HepG2 (cell line): ENCODE measurements around the gene CCDC33. TPM values are rescaled to one million over a fixed set of nuclear protein-coding genes. Genes with fewer than 3 reads are reported as not detected.

Experiments
- ATAC-seq: fragments of 200-7000 bp; cut with Tn5 transposase; 3 replicates; pipeline ENCODE4 v1.9.1; 2020; ENCODE audit warnings: mild to moderate bottlenecking, moderate library complexity
- BruUV-seq: library from RNA; stranded (reverse); fragments of 400-500 nt; replicated peaks from 2 replicates; lab custom pipeline; 2021; lab: Mats Ljungman, UMichigan
- CTCF ChIA-PET: fragments of 300-600 bp; formaldehyde crosslinking; extraction: SDS; loops from one replicate; lab custom pipeline; 2021; ENCODE audit warnings: low total read pairs, inconsistent platforms, low intra/inter-chr PET ratio; lab: Yijun Ruan, JAX
- POLR2A ChIA-PET: fragments of 350-600 bp; sonication (Branson Sonifier 250); formaldehyde crosslinking; loops from one replicate; lab custom pipeline; 2020; ENCODE audit warnings: antibody characterized with exemption, inconsistent platforms; lab: Yijun Ruan, JAX
- DNase-seq: peaks from one replicate; pipeline ENCODE4 v3.0.0-alpha.2; 2015; ENCODE audit warnings: low spot score
- FAIRE-seq: peaks from 3 replicates; lab custom pipeline; 2011; peaks lifted over from hg19 to GRCh38; lab: Jason Lieb, UNC
- H2AFZ ChIP-seq: one replicate; pipeline ENCODE4 v1.6.1; 2011; ENCODE audit warnings: low read length, inconsistent platforms
- H3K27ac ChIP-seq: fragments of 300-600 bp; 3 replicates; pipeline ENCODE4 v1.8.0; 2011; ENCODE audit warnings: mixed run types, mild to moderate bottlenecking, mixed read lengths, low read length, inconsistent platforms; ENCODE audit not compliant: insufficient read depth; ENCODE audit errors: extremely low read length
- H3K27me3 ChIP-seq, 2 experiments: fragments of 200-600 bp in 1 of 2; 2 replicates in 1 of 2; 3 replicates in 1 of 2; pipeline versions ENCODE4 v1.6.0 to v1.8.0; 2011; ENCODE audit warnings: low read length in 2 of 2, mild to moderate bottlenecking in 2 of 2, moderate library complexity in 2 of 2, inconsistent platforms in 1 of 2; ENCODE audit not compliant: insufficient read depth in 2 of 2, control insufficient read depth in 1 of 2
- H3K36me3 ChIP-seq, 2 experiments: fragments of 200-600 bp in 1 of 2; replicated peaks in 1 of 2; 2 replicates in 1 of 2; 3 replicates in 1 of 2; pipeline versions ENCODE4 v1.5.1 to v1.8.0; 2011; ENCODE audit warnings: low read length in 2 of 2, inconsistent platforms in 1 of 2; ENCODE audit not compliant: insufficient read depth in 2 of 2, control insufficient read depth in 1 of 2
- H3K4me1 ChIP-seq: 2 replicates; pipeline ENCODE4 v1.5.1; 2012; ENCODE audit warnings: low read length, inconsistent platforms; ENCODE audit not compliant: insufficient read depth
- H3K4me2 ChIP-seq: 2 replicates; pipeline ENCODE4 v1.6.0; 2011; ENCODE audit warnings: low read depth, low read length, inconsistent platforms
- H3K4me3 ChIP-seq, 3 experiments: fragments of 200-600 bp in 1 of 3; sonication (generic), shearing (Covaris generic) in 1 of 3; replicated peaks in 1 of 3; 2 replicates each; pipeline ENCODE4 v1.5.1; 2011 to 2016; ENCODE audit warnings: low read length in 3 of 3, inconsistent platforms in 2 of 3, low read depth in 2 of 3, mild to moderate bottlenecking in 2 of 3, control low read depth in 1 of 3, mixed read lengths in 1 of 3; ENCODE audit not compliant: insufficient read depth in 1 of 3
- H3K79me2 ChIP-seq: one replicate; pipeline ENCODE4 v1.6.1; 2011; ENCODE audit warnings: low read length, inconsistent platforms; ENCODE audit not compliant: insufficient read depth
- H3K9ac ChIP-seq: 2 replicates; pipeline ENCODE4 v1.6.0; 2011; ENCODE audit warnings: mild to moderate bottlenecking, low read depth, low read length, inconsistent platforms; ENCODE audit not compliant: insufficient read depth
- H3K9me3 ChIP-seq: 2 replicates; pipeline ENCODE4 v1.5.1; 2012; ENCODE audit warnings: mild to moderate bottlenecking, low read length
- H4K20me1 ChIP-seq: 2 replicates; pipeline ENCODE4 v1.6.0; 2011; ENCODE audit warnings: inconsistent platforms, mild to moderate bottlenecking, low read length, moderate library complexity; ENCODE audit not compliant: insufficient read depth
- CBFB ChIP-seq: sonication (generic); formaldehyde crosslinking; IDR thresholded peaks from 2 replicates; pipeline ENCODE4 v1.4.0; 2020; ENCODE audit warnings: missing genetic modification reagents
- CEBPG ChIP-seq: IDR thresholded peaks from 2 replicates; pipeline ENCODE4 v1.6.1; 2016
- DMAP1 ChIP-seq: IDR thresholded peaks from 2 replicates; pipeline ENCODE4 v1.6.1; 2016
- HCFC1 ChIP-seq: fragments of 150-350 bp; IDR thresholded peaks from 2 replicates; pipeline ENCODE4 v1.6.1; 2014; ENCODE audit warnings: low read depth, low read length
- PRDM4 ChIP-seq: sonication (generic); formaldehyde crosslinking; IDR thresholded peaks from 2 replicates; pipeline ENCODE4 v1.9.0; 2021; ENCODE audit warnings: missing genetic modification reagents, borderline replicate concordance
- RBFOX2 ChIP-seq: fragments of 200-400 bp; formaldehyde crosslinking; IDR thresholded peaks from 2 replicates; pipeline ENCODE4 v1.6.1; 2017; ENCODE audit warnings: low read depth, mild to moderate bottlenecking, low read length
- SMARCE1 ChIP-seq: fragments of 450-650 bp; IDR thresholded peaks from 2 replicates; pipeline ENCODE4 v1.6.1; 2017; ENCODE audit warnings: borderline replicate concordance
- ZBTB39 ChIP-seq: sonication (generic); formaldehyde crosslinking; IDR thresholded peaks from 2 replicates; pipeline ENCODE4 v1.5.0; 2020; ENCODE audit warnings: missing genetic modification reagents
- ZNF232 ChIP-seq: sonication (generic); formaldehyde crosslinking; IDR thresholded peaks from 2 replicates; pipeline ENCODE4 v1.4.0; 2020; ENCODE audit warnings: missing genetic modification reagents, borderline replicate concordance
- ZNF570 ChIP-seq: sonication (generic); formaldehyde crosslinking; IDR thresholded peaks from 2 replicates; pipeline ENCODE4 v1.4.0; 2020; ENCODE audit warnings: mild to moderate bottlenecking, missing genetic modification reagents, borderline replicate concordance
- WGBS: methylation state at CpG from one replicate; pipeline ENCODE4 v1.1.6; 2017; ENCODE audit warnings: low lambda C conversion rate; 5-methylcytosine and 5-hydroxymethylcytosine counted together
- in situ Hi-C: cut with HindIII; loops from 2 replicates; pipeline ENCODE4 v1.10.0; 2017; ENCODE audit warnings: low pct_unique_long_range_greater_than_20kb; ENCODE audit not compliant: extremely low pct_ligation_motif_present
- intact Hi-C: fragments of 100-400 bp; cut with micrococcal nuclease; formaldehyde crosslinking; loops from one replicate; pipeline ENCODE4 v1.10.0; 2022; ENCODE audit not compliant: unreplicated experiment
- polyA plus RNA-seq, 8 experiments: library from polyadenylated mRNA; depleted of rRNA in 3 of 8; stranded (reverse) in 7 of 8; unstranded in 1 of 8; fragments of >200 nt; fragmentation: Illumina TruSeq in 4 of 8; extraction: Trizol in 4 of 8; gene quantifications; 2 replicates each; pipeline versions ENCODE4 v1.2.1 to v1.2.3, GENCODE V29; 2011 to 2016; ENCODE audit warnings: low read depth in 4 of 8, missing spikeins in 1 of 8, mixed read lengths in 1 of 8; ENCODE audit not compliant: insufficient read depth in 1 of 8
- total RNA-seq, 5 experiments: library from RNA; depleted of rRNA; stranded (reverse); fragments of >200 nt; fragmentation: Illumina TruSeq; extraction: Trizol; gene quantifications; 2 replicates each; pipeline ENCODE4 v1.2.3, GENCODE V29; 2016; ENCODE audit warnings: low read depth in 1 of 5
- TF ChIP-seq, protein P1 (sequence below): fragments of 450-650 bp; IDR thresholded peaks from 2 replicates; pipeline ENCODE4 v1.6.1; 2017
- TF ChIP-seq, protein P2 (sequence below): sonication (generic); formaldehyde crosslinking; IDR thresholded peaks from 2 replicates; pipeline ENCODE4 v1.8.0; 2022; ENCODE audit warnings: mild to moderate bottlenecking, missing genetic modification reagents; ENCODE audit not compliant: insufficient replicate concordance
- TF ChIP-seq, protein P3 (sequence below): sonication (generic); formaldehyde crosslinking; IDR thresholded peaks from 2 replicates; pipeline ENCODE4 v1.4.0; 2020; ENCODE audit warnings: mild to moderate bottlenecking, missing genetic modification reagents
- TF ChIP-seq, protein P4 (sequence below): IDR thresholded peaks from 2 replicates; pipeline ENCODE4 v1.6.1; 2018; ENCODE audit warnings: missing genetic modification reagents, mild to moderate bottlenecking, missing compliant biosample characterization

Gene CCDC33
- total and polyA plus RNA-seq, 2 of the 13 experiments (the other 11 are each of a cell fraction or from before 2014, with no cell fraction given) = 0.30 TPM; not detected in 1

DNA sequence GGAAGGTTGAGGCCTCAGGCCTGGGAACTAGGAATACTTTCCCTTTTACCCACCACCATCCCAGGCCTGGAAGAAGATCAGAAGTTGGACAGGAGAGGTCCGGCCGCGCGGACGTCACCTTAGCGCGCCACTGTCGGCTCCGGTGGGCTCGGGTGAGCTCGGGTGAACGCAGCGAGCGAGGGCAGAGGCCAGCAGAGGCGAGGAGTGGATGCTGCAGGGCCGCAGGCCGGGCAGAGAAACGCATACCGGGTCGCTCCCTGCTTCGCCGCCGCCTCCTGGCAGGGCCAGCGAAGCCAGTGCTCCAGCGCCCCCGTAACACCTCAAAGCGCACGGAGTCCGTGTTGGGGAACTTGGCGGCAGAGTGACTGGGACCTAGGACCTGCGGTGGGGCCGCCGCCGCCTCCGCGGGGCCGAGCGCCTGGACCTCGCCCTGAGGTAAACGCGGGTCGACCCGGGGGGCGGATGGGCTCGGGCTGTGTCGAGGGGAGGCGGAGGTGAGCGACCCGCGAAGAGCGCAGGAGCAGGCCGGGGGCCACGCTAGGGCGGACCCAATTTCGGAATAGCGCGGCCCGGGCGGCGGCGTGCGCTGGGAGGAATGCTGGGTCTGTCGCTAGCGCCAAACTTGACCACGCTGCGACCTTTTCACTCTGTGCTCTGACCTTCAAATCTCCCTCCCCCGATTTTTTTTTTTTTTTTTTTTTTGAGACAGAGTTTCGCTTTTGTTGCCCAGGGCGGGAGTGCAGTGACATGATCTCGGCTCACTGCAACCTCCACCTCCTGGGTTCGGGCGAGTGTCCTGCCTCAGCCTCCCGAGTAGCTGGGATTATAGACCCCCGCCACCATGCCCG lies 129.7 kb downstream of the CCDC33 start:
- Histone ChIP-seq H3K79me2 (no peaks in the 10 kb centered on the region), H3K9me3 (no peaks in the 10 kb centered on the region), H3K4me2 (peak overlapping the region; percentile 91), H3K9ac (peak overlapping the region; percentile 71), H3K27ac (peak overlapping the region; percentile 51), H3K4me1 (peaks cover 30% of the 10 kb centered on the region), H2AFZ (peak overlapping the region; percentile 76), H3K4me3 (peak overlapping the region; percentile 66 to 84 (median 79)), H4K20me1 (no peaks in the 10 kb centered on the region), H3K36me3 (no peaks in the 10 kb centered on the region), H3K27me3 (peaks cover 3 to 20% of the 10 kb centered on the region in 2 experiments)
- FAIRE-seq (no peak), ATAC-seq (peak; percentile 90), DNase-seq (peak; percentile 25)
- in situ Hi-C loops = no loop called here
- 9% methylated on average over 22 of the region's 75 CpGs for WGBS
- intact Hi-C loops = no loop called here
- POLR2A ChIA-PET = interaction anchor here (0.7 to 1.5 kb wide), 3 partner anchors 16 to 76 kb away, joined by 3 to 5 read pairs (median 3); no protein-coding TSS in a partner anchor
- CTCF ChIA-PET = no interaction called here
- BruUV-seq = TSS peak; percentile 61
- TF ChIP-seq CBFB = no peak
- TF ChIP-seq ZNF232 (CRISPR knock-in tag) = no peak
- no peak for TF ChIP-seq HCFC1
- peak; percentile 83 for TF ChIP-seq RBFOX2
- TF ChIP-seq, protein P1, sequence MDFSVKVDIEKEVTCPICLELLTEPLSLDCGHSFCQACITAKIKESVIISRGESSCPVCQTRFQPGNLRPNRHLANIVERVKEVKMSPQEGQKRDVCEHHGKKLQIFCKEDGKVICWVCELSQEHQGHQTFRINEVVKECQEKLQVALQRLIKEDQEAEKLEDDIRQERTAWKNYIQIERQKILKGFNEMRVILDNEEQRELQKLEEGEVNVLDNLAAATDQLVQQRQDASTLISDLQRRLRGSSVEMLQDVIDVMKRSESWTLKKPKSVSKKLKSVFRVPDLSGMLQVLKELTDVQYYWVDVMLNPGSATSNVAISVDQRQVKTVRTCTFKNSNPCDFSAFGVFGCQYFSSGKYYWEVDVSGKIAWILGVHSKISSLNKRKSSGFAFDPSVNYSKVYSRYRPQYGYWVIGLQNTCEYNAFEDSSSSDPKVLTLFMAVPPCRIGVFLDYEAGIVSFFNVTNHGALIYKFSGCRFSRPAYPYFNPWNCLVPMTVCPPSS = no peak
- 0 out of 2 replicates have a peak, but pooled peaks have one; percentile 21 for TF ChIP-seq ZBTB39
- TF ChIP-seq CEBPG (CRISPR knock-in tag) = no peak
- TF ChIP-seq DMAP1 = no peak
- TF ChIP-seq, protein P2, sequence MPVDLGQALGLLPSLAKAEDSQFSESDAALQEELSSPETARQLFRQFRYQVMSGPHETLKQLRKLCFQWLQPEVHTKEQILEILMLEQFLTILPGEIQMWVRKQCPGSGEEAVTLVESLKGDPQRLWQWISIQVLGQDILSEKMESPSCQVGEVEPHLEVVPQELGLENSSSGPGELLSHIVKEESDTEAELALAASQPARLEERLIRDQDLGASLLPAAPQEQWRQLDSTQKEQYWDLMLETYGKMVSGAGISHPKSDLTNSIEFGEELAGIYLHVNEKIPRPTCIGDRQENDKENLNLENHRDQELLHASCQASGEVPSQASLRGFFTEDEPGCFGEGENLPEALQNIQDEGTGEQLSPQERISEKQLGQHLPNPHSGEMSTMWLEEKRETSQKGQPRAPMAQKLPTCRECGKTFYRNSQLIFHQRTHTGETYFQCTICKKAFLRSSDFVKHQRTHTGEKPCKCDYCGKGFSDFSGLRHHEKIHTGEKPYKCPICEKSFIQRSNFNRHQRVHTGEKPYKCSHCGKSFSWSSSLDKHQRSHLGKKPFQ (CRISPR knock-in tag) = peak; percentile 42
- TF ChIP-seq ZNF570 (CRISPR knock-in tag) = no peak
- TF ChIP-seq SMARCE1 = no peak
- TF ChIP-seq, protein P3, sequence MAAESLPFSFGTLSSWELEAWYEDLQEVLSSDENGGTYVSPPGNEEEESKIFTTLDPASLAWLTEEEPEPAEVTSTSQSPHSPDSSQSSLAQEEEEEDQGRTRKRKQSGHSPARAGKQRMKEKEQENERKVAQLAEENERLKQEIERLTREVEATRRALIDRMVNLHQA (CRISPR knock-in tag) = no peak
- TF ChIP-seq PRDM4 (CRISPR knock-in tag) = no peak
- TF ChIP-seq, protein P4, sequence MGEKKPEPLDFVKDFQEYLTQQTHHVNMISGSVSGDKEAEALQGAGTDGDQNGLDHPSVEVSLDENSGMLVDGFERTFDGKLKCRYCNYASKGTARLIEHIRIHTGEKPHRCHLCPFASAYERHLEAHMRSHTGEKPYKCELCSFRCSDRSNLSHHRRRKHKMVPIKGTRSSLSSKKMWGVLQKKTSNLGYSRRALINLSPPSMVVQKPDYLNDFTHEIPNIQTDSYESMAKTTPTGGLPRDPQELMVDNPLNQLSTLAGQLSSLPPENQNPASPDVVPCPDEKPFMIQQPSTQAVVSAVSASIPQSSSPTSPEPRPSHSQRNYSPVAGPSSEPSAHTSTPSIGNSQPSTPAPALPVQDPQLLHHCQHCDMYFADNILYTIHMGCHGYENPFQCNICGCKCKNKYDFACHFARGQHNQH (CRISPR knock-in tag) = 0 out of 2 replicates have a peak, but pooled peaks have one; percentile 45
